NCI-H2171 (cell line): ENCODE measurements around the gene SACM1L.

ENCODE experiments used
- DNase-seq: peaks from one replicate; lab custom pipeline; 2025; lab: John Stamatoyannopoulos, UW

The SACM1L gene

GRCh38 chr3:45688882-45689786, at the start of gene SACM1L:
Gene SACM1L (plus strand): TSS chr3:45689396. CDS start chr3:45689466, 70 bp downstream.
- DNase-seq = peak; percentile 83

GRCh38 chr3:45640091-45640507, 49.1 kb upstream of the SACM1L start:
- DNase-seq = no peak

- no peak for DNase-seq
These were observed 48.4 kb upstream of the SACM1L start for GRCh38 chr3:45640724-45641361.

- no peak for DNase-seq
These were observed 47.4 kb upstream of the SACM1L start for GRCh38 chr3:45641756-45642155.

- no peak for DNase-seq
These were observed 46.5 kb upstream of the SACM1L start for GRCh38 chr3:45642731-45643152.

GRCh38 chr3:45644063-45644790, 45.0 kb upstream of the SACM1L start:
- DNase-seq = no peak

- no peak for DNase-seq
These were observed 44.4 kb upstream of the SACM1L start for GRCh38 chr3:45644791-45645201.

GRCh38 chr3:45646051-45646585, 43.1 kb upstream of the SACM1L start:
- no peak for DNase-seq

GRCh38 chr3:45647148-45647619, 42.0 kb upstream of the SACM1L start:
- no peak for DNase-seq

GRCh38 chr3:45653205-45653604, 36.0 kb upstream of the SACM1L start:
- no peak for DNase-seq

- no peak for DNase-seq
These were observed 34.7 kb upstream of the SACM1L start for GRCh38 chr3:45654397-45654944.

- no peak for DNase-seq
These were observed 33.3 kb upstream of the SACM1L start for GRCh38 chr3:45655906-45656305.

- DNase-seq = peak; percentile 46
These were observed 32.4 kb upstream of the SACM1L start for GRCh38 chr3:45656575-45657363.

GRCh38 chr3:45657853-45658252, 31.3 kb upstream of the SACM1L start:
- no peak for DNase-seq

GRCh38 chr3:45659661-45660566, 29.3 kb upstream of the SACM1L start:
- no peak for DNase-seq

GRCh38 chr3:45660567-45660901, 28.7 kb upstream of the SACM1L start:
- DNase-seq = no peak

GRCh38 chr3:45664578-45664977, 24.6 kb upstream of the SACM1L start:
- no peak for DNase-seq

- DNase-seq = peak; percentile 5
These were observed 24.1 kb upstream of the SACM1L start for GRCh38 chr3:45665101-45665572.

GRCh38 chr3:45666757-45667431, 22.3 kb upstream of the SACM1L start:
- no peak for DNase-seq
